Hepatocyte (in vitro differentiated cells): ENCODE data around the gene GOLGA8M.
"Not testable (repeated sequence)": the region's sequence is repeated elsewhere in the genome, so short reads cannot be mapped to it uniquely, and the experiment has no call there.

ENCODE experiments used
- EZH2 ChIP-seq: fragments of 200-600 bp; sonication (generic); IDR thresholded peaks from 2 replicates; pipeline ENCODE4 v1.6.1; 2016; ENCODE audit warnings: antibody characterized with exemption, mild to moderate bottlenecking, borderline replicate concordance
- EZH2phosphoT487 ChIP-seq: fragments of 200-600 bp; sonication (generic); IDR thresholded peaks from one replicate; pipeline ENCODE4 v1.6.1; 2018; ENCODE audit warnings: antibody characterized with exemption, mild to moderate bottlenecking, low read depth, moderate library complexity; ENCODE audit not compliant: unreplicated experiment, severe bottlenecking

DNA sequence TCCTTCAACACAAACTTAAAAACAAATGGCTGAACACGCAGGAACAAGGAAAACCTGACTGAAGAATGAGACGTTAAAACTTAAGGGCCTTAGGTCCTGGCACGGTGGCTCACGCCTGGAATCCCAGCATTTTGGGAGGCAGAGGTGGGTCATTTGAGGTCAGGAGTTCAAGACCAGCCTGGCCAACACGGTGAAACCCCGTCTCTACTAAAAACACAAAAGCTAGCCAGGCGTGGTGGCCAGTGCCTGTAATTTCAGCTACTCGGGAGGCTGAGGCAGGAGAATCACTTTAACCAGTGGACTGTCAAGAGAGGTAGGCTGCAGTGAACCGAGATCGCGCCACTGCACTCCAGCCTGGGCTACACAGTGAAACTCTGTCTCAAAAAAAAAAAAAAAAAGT lies 6.4 kb upstream of the GOLGA8M start:
- TF ChIP-seq EZH2, EZH2phosphoT487: not testable (repeated sequence)
